K562 (cell line): ENCODE measurements around the gene SLC35B4. TPM values are rescaled to one million over a fixed set of nuclear protein-coding genes. Genes with fewer than 3 reads are reported as not detected.

Experiments used
- CAMTA2 ChIP-seq: fragments of 250-450 bp; sonication (Bioruptor Pico); conservative IDR thresholded peaks from 2 replicates; pipeline ENCODE4 v1.5.1; 2022
- DPF2 ChIP-seq: fragments of 450-650 bp; IDR thresholded peaks from 2 replicates; pipeline ENCODE4 v1.6.1; 2016
- GTF2E2 ChIP-seq: fragments of 200-800 bp; sonication (Bioruptor generic); IDR thresholded peaks from 2 replicates; pipeline ENCODE4 v1.6.1; 2016; ENCODE audit warnings: missing genetic modification characterization, missing compliant biosample characterization
- NCOR1 ChIP-seq: fragments of 450-650 bp; IDR thresholded peaks from 2 replicates; pipeline ENCODE4 v1.6.1; 2016; ENCODE audit warnings: mild to moderate bottlenecking, moderate library complexity
- SMARCA4 ChIP-seq: fragments of 450-650 bp; IDR thresholded peaks from 2 replicates; pipeline ENCODE4 v1.6.1; 2016
- TCF3 ChIP-seq: sonication (generic); formaldehyde crosslinking; IDR thresholded peaks from 2 replicates; pipeline ENCODE4 v1.4.0; 2020; ENCODE audit warnings: mild to moderate bottlenecking, missing genetic modification reagents
- TEAD4 ChIP-seq, 2 experiments: sonication (generic) in 1 of 2; formaldehyde crosslinking in 1 of 2; IDR thresholded peaks; 2 replicates each; pipeline versions ENCODE4 v1.6.1 to v1.8.0; 2012 to 2022; ENCODE audit warnings: borderline replicate concordance in 1 of 2, inconsistent platforms in 1 of 2, low read length in 1 of 2, mild to moderate bottlenecking in 1 of 2, missing genetic modification reagents in 1 of 2
- TRIM24 ChIP-seq, 2 experiments: fragments of 450-650 bp; IDR thresholded peaks; 2 replicates each; pipeline ENCODE4 v1.6.1; 2016
- U2AF2 ChIP-seq: fragments of 200-400 bp; formaldehyde crosslinking; optimal IDR thresholded peaks from 2 replicates; pipeline ENCODE3; 2017; ENCODE audit warnings: low read depth, mild to moderate bottlenecking, low read length
- YBX1 ChIP-seq: fragments of 450-650 bp; IDR thresholded peaks from 2 replicates; pipeline ENCODE4 v1.7.1; 2016; ENCODE audit warnings: mild to moderate bottlenecking
- ZBTB34 ChIP-seq: fragments of 250-450 bp; sonication (Bioruptor Pico); IDR thresholded peaks from 2 replicates; pipeline ENCODE4 v1.8.0; 2021; ENCODE audit warnings: mild to moderate bottlenecking, moderate library complexity
- ZKSCAN8 ChIP-seq: fragments of 200-800 bp; sonication (Bioruptor generic); IDR thresholded peaks from 2 replicates; pipeline ENCODE4 v1.6.1; 2016; ENCODE audit warnings: missing genetic modification characterization, missing compliant biosample characterization
- ZNF174 ChIP-seq: fragments of 250-450 bp; sonication (Bioruptor Pico); IDR thresholded peaks from 2 replicates; pipeline ENCODE4 v1.4.0; 2020; ENCODE audit warnings: mild to moderate bottlenecking
- ZNF561 ChIP-seq: fragments of 450-650 bp; formaldehyde crosslinking; conservative IDR thresholded peaks from 2 replicates; pipeline ENCODE4 v1.4.0; 2020; ENCODE audit warnings: mild to moderate bottlenecking, moderate library complexity
- ZNF592 ChIP-seq: fragments of 450-650 bp; IDR thresholded peaks from 2 replicates; pipeline ENCODE4 v1.6.1; 2017; ENCODE audit warnings: antibody characterized with exemption, mild to moderate bottlenecking
- polyA plus RNA-seq, 8 experiments: library from polyadenylated mRNA; depleted of rRNA in 4 of 8; stranded (reverse) in 5 of 8; unstranded in 3 of 8; fragments of >200 nt; fragmentation: Nextera tagmentation in 2 of 8; fragmentation: Illumina TruSeq in 1 of 8; extraction: Ambion mirVana in 2 of 8; extraction: Trizol in 1 of 8; gene quantifications; 2 replicates each; pipeline versions ENCODE4 v1.2.1 to v1.2.3, GENCODE V29; 2011 to 2014; ENCODE audit warnings: inconsistent platforms in 1 of 8, missing spikeins in 1 of 8
- total RNA-seq, 7 experiments: library from RNA; depleted of rRNA in 6 of 7; stranded (reverse); fragments of >200 nt in 6 of 7; fragmentation: Illumina TruSeq in 2 of 7; extraction: Trizol in 2 of 7; gene quantifications; 2 replicates each; pipeline versions ENCODE4 v1.2.1 to v1.2.3, GENCODE V29; 2011 to 2021; ENCODE audit warnings: low replicate concordance in 1 of 7

Gene SLC35B4
- total and polyA plus RNA-seq, 9 of the 15 experiments (the other 6 are each of a cell fraction or from before 2014, with no cell fraction given), result 6.1 to 34.9 (median 17.6) TPM

GRCh38 chr7:134284952-134285351 is 31.8 kb downstream of the SLC35B4 start (continued):
- TF ChIP-seq ZNF561 (CRISPR knock-in tag), result no peak
- peak; percentile 62 for TF ChIP-seq TEAD4 (IDR thresholded peaks at IDR 0.05; ENCODE audit: low read length)
- no peak for TF ChIP-seq TEAD4 (CRISPR knock-in tag; IDR thresholded peaks at IDR 0.05; ENCODE audit: borderline replicate concordance)
- peak; percentile 58 to 65; a peak in 2 of 4 replicates for TF ChIP-seq TRIM24 (IDR thresholded peaks at IDR 0.05)
- peak; percentile 68 for TF ChIP-seq TCF3 (CRISPR knock-in tag)
- no peak for TF ChIP-seq GTF2E2 (tag)
- no peak for TF ChIP-seq ZKSCAN8 (CRISPR knock-in tag)
- peak; percentile 74 for TF ChIP-seq DPF2
- TF ChIP-seq CAMTA2 (CRISPR knock-in tag), result no peak
- TF ChIP-seq U2AF2, result no peak
- TF ChIP-seq NCOR1, result peak; percentile 57
- TF ChIP-seq ZNF592, result no peak
- TF ChIP-seq ZBTB34, result no peak
- TF ChIP-seq ZNF174 (CRISPR knock-in tag), result no peak
- 0 out of 2 replicates have a peak, but pooled peaks have one; percentile 31 for TF ChIP-seq SMARCA4
- no peak for TF ChIP-seq YBX1
